Activated CD4-positive, alpha-beta T cell treated with anti-CD3 and anti-CD28 coated beads, Interleukin-2, amount 50 U/mL, for 16 hours (primary cell): ENCODE measurements around the gene DDX25.

Source experiments
- DNase-seq: peaks from one replicate; pipeline ENCODE4 v3.0.0-alpha.2; 2020

Gene DDX25

DNA sequence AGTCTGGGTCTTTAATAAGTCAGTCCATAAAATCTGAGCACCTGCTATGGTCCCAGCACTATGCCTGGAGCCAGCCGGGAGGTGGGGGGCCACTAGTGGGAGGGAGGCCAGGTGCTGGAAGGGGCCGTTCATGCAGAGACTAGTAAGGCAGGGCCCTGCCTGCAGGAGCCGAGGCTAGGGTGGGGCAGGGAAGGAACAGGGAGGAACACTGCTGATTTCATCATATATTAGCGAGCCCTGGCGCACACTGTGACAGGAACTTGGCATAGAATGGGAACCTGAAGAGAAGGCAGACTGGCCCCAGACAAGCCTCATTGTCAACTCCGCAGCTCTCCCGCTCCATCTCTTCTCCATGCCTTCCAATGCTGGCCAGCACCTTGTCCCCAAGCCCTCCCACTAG lies 48.7 kb downstream of the DDX25 start:
- no peak for DNase-seq

DNA sequence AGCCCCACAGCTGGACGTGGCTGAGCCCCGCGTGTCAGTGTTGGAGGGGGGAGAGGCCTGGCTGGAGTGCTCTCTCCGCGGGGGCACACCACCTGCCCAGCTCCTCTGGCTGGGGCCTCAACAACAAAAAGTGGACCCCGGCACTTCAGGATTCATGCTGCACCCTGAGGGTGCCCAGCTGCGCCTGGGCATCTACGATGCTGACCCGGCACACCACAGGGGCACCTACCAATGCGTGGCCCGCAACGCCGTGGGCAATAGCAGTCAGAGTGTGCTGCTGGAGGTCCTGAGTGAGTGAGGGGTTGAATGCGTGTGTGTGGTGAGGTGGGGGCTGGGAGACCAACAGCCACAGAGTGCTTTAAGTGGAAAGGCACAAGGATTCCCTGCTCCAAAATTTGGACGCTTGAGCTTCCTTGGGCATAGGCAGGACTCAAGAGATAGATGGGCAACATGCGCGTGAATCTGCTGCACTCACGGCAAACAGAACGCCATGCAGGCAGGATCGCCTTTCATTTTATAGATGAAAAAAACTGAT lies 49.2 kb downstream of the DDX25 start:
- DNase-seq = no peak

GRCh38 chr11:125954123-125954944 lies 50.0 kb downstream of the DDX25 start:
- no peak for DNase-seq

DNA sequence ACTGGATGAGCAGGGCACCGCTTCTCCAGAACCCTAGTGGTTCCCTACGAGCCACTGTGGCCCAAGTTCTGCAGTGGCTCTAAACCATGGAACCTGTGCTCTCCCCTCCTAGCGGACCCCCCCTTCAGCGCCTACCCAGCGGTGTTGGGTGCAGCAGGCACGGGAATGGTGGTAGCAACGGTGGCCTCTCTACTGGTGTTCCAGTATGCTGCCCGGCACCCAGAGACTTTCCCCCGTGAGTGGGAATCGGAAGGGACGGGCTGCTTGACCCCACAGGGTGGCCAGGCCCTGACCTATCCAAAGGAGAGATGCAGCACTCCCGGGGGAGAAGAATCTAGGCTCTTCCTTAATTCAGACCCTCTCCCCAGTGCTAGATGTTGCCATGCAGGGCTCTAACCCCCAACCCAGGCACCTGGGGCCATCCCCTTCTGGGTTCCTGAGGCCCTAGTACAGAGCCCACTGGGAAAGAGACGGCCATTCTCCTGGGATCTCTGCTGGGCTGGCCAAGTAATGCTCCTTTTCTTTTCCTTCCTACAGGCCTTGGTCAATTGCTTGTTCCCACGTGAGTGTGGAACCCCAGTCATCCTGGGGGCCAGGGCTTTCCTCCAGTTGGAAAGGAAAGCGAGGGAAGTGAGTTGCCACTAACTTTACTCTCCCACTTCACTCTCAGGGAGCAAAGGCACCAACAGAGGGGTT lies 50.8 kb downstream of the DDX25 start:
- no peak for DNase-seq

GRCh38 chr11:125955856-125956255 lies 51.5 kb downstream of the DDX25 start:
- DNase-seq = no peak

DNA sequence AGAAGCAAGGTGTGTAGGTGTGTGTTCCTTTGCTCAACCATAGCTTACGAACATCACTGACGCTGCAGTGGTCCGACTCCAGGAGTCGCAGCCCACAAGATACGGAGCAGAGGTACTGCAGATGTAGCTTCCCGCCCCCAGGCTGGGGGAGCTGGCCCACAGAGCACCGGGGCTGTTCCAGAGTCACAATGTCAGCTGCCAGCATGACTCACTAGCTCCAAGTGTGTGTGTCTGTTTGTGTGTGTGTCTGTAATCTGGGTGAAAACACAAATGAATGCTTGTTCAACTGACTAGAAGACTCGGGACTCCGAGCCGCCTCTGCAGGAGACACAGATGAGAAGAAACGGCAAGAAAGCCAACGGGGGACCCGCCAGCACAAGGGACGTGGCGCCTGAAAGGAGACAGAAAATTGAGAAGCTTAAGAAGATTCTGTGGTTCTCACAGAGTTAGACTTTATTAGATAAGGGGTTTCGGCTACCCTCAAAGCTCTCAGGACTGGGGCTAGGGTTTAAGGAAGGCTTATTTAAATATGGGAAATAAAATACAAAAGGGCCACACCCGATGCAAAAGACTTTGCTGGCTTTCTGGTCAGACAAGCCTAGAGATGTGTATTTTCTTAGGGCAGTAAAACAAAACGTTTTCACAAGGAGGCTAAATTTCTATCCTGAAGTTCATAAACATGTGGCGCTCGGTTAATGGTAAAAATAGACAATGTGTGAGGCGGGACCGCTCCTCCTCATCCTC lies 52.3 kb downstream of the DDX25 start:
- DNase-seq = no peak

- DNase-seq = no peak
These were observed 53.5 kb downstream of the DDX25 start for GRCh38 chr11:125957618-125958332.

DNA sequence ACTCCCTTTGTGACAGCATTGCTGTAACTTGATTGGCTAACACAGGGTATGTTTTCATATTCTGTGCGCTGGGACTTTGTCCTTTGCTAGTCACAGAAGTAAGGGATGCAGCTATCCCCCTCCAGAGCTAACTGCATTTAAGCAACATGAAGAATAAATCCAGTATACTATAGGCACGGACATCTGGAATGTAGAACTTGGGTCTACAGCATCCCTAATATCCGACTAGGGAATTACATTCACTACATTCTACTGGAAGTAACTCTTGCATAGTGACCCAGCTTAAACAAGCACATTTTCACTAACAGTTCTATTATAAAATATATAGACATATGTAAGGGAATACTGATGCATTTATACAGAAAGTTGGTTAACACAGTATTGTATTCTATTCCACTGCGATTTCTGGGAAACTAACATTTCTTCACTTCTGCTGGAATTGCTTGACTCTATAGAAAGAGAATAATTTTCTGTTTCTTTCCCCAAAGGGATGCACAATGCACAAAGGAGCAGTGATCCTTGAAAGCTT lies 54.6 kb downstream of the DDX25 start:
- DNase-seq = no peak

DNA sequence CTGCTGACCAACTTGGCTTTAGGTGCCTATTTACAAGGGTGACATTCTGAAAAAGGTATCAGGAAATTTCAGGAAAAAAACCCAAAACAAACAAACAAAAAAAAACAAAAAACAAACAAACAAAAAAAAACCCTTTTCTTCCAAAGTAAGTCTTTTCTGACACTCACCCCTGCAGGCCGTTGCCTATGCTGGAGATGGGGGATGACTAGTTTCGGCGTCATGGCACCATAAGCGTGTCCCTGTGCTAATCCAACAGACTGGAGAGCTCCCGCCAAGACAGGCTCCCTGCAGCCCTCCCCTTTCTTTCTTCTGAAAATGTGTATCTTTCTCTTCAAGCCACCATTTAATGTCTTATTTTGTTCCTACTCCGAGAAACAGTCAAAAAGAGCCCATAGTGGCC lies 55.2 kb downstream of the DDX25 start:
- DNase-seq = no peak

GRCh38 chr11:125959931-125960330 lies 55.6 kb downstream of the DDX25 start:
- DNase-seq = no peak

GRCh38 chr11:125960771-125961170 lies 56.5 kb downstream of the DDX25 start:
- no peak for DNase-seq

- no peak for DNase-seq
These were observed 63.2 kb downstream of the DDX25 start for GRCh38 chr11:125967515-125967914.

- no peak for DNase-seq
These were observed 64.0 kb downstream of the DDX25 start for GRCh38 chr11:125968354-125968753.

DNA sequence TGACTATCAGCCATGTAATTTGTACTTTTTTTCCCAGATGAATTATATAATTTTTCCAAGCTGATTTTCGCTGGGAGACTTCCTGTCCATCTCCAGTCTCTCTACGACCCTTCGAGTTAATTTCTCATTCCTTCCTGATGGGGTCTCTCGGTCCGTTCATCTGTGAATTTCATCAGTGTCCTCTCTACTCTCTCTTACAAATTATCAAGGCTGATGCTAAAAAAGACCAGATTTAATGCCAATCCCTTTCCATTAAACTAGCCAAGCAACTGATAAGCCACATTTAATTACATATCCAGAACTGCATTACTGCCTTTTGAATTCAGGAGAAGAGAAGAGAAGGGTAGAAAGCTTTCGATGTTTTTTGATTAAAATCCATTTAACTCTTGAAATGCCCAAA lies 67.3 kb downstream of the DDX25 start:
- DNase-seq = no peak

- no peak for DNase-seq
These were observed 70.0 kb downstream of the DDX25 start for GRCh38 chr11:125974284-125974683.

- no peak for DNase-seq
These were observed 71.3 kb downstream of the DDX25 start for GRCh38 chr11:125975634-125976033.

- DNase-seq = no peak
These were observed 71.8 kb downstream of the DDX25 start for GRCh38 chr11:125976156-125976555.

- no peak for DNase-seq
These were observed 73.0 kb downstream of the DDX25 start for GRCh38 chr11:125977333-125977732.

DNA sequence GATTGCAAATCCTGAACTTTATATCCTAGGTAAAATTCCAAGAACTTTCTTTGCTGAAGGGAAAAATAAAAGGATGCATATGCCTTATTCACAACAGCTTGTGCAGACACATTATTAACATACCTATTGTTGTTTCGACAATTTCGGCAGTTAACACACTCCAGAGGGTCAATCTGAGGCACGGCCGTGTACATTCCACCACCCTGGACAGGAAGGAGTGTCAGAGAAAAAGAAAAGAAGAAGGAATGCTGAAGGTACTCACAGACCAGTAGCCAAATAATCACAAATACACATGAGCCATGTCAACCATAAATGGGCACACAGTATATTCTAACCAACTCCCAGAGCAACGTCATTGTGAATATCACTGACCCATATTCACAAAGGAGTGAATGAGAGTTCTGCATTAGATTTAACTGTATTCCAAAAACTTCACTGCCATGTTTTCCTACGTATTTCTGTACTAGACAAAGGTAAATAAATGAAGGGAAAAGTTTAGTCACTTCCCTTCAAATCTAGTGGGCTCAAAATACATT lies 73.9 kb downstream of the DDX25 start:
- no peak for DNase-seq
